Fibroblast of villous mesenchyme (primary cell): ENCODE measurements around the gene KLF11. TPM values are rescaled to one million over a fixed set of nuclear protein-coding genes. Genes with fewer than 3 reads are reported as not detected.

Source experiments
- DNase-seq: peaks from one replicate; pipeline ENCODE4 v3.0.0-alpha.2; 2010; ENCODE audit warnings: low read depth
- H3K4me3 ChIP-seq: 2 replicates; pipeline ENCODE4 v1.5.1; 2011; ENCODE audit warnings: low read depth, mild to moderate bottlenecking, low read length
- total RNA-seq: library from RNA; depleted of rRNA; stranded (reverse); fragments of >200 nt; gene quantifications from 2 replicates; pipeline ENCODE4 v1.2.3, GENCODE V29; 2012
- TF ChIP-seq, protein P1 (sequence below): IDR thresholded peaks from 2 replicates; pipeline ENCODE4 v1.5.1; 2012; ENCODE audit warnings: low read depth, mild to moderate bottlenecking, low read length; ENCODE audit not compliant: insufficient read depth

Gene KLF11
- total RNA-seq: 6.9 and 9.7 TPM in 2 replicates

DNA sequence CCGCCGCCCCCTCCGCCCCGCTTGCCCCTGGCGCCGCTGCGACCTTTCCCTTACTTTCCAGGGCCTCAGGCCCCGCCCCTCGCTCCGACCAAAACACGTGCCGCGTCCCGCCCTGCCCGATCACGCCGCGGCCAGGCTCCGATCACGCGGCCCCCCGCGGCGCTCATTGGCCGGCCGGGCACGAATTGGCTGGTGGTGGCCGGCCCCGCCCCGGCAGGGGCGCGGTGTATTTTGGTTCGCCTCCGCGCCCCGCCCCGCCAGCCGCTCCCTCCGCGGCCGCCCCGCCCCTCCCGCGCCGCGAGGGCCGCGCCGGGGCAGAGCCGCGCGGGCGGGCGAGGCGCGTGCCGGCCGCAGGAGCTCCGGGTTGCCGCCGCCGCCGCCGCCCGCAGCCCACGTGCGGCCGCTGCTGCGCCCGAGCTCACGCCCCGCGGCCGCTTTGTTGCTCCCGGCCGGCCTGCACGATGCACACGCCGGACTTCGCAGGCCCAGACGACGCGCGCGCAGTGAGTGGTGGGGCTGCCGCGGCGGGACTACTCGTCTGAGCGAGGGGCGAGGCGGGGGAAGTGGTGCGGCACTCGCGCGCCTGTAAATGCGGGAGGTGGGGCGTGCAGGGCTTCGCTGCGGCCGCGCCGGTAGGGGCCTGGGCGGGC lies at the start of gene KLF11:
KLF11 (plus strand) TSS at position 295 of the 650 bp plus-strand sequence; CDS start at position 462, 167 bp downstream.
- peak within 1 kb of the TSS; percentile 71 for H3K4me3 ChIP-seq
- TF ChIP-seq, protein P1, sequence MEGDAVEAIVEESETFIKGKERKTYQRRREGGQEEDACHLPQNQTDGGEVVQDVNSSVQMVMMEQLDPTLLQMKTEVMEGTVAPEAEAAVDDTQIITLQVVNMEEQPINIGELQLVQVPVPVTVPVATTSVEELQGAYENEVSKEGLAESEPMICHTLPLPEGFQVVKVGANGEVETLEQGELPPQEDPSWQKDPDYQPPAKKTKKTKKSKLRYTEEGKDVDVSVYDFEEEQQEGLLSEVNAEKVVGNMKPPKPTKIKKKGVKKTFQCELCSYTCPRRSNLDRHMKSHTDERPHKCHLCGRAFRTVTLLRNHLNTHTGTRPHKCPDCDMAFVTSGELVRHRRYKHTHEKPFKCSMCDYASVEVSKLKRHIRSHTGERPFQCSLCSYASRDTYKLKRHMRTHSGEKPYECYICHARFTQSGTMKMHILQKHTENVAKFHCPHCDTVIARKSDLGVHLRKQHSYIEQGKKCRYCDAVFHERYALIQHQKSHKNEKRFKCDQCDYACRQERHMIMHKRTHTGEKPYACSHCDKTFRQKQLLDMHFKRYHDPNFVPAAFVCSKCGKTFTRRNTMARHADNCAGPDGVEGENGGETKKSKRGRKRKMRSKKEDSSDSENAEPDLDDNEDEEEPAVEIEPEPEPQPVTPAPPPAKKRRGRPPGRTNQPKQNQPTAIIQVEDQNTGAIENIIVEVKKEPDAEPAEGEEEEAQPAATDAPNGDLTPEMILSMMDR: no peak
- DNase-seq: peak; percentile 93

- no peak for DNase-seq
- no peak overlapping the region for H3K4me3 ChIP-seq
- TF ChIP-seq, protein P1: no peak
These were observed 48.9 kb upstream of the KLF11 start for GRCh38 chr2:9994462-9994861.

DNA sequence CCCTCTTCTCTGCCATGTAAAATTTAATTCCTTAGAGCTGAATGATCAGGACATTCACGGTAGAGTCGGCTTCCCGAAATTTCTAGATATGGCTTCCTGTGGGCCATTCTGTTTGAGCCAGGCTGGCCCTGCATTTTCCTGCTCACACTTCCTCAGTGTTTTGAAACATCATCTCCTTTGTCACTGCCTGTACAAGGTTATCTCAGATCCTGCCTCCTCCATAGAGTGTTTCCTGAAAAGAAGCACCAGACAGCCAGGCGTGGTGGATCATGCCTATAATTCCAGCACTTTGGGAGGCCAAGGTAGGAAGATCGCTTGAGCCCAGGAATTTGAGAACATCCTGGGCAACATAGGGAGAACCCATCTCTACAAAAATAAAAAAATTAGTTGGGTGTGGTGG lies 48.3 kb upstream of the KLF11 start:
- DNase-seq: no peak
- H3K4me3 ChIP-seq: no peak overlapping the region
- TF ChIP-seq, protein P1: no peak

- DNase-seq: no peak
- no peak overlapping the region for H3K4me3 ChIP-seq
- TF ChIP-seq, protein P1: no peak
These were observed 47.0 kb upstream of the KLF11 start for GRCh38 chr2:9996321-9996720.

DNA sequence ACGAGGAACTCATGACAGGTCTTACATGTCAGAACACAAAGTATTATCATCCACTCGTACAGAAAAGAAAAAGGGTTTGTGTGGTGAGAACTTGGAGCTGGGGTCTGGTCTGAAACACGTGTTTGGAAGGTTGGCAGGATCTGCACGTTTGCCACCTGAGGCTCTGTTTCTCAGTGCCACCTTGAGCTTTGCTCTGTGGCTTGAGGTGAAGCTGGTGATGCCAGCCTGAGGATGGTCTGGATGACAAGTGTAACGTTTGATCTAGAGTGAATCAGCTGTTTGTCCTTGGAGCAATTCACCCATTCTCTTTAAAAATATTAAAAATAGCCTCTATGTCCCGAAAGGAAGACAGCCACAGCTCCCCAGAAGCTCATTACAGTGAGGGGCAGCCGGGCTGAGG lies 45.4 kb upstream of the KLF11 start:
- no peak for DNase-seq
- TF ChIP-seq, protein P1: no peak
- H3K4me3 ChIP-seq: no peak overlapping the region

GRCh38 chr2:9998916-9999654 lies 44.3 kb upstream of the KLF11 start:
- TF ChIP-seq, protein P1: no peak
- H3K4me3 ChIP-seq: no peak overlapping the region
- DNase-seq: no peak

- TF ChIP-seq, protein P1: no peak
- DNase-seq: no peak
These were observed 43.7 kb upstream of the KLF11 start for GRCh38 chr2:9999693-10000092.

More at GRCh38 chr2:9999693-10000092, 43.7 kb upstream of the KLF11 start:
- H3K4me3 ChIP-seq: no peak overlapping the region
